ENCODE results near the gene RPL10.

- TF ChIP-seq CTCF (optimal IDR thresholded peaks at IDR 0.05 in 1 of 3, IDR thresholded peaks at IDR 0.05 in 1 of 3, conservative IDR thresholded peaks at IDR 0.05 in 1 of 3; ENCODE audit: extremely low read depth in 1 of 3, insufficient read depth in 2 of 3, low read length in 3 of 3) = no peak
- no peak for TF ChIP-seq EZH2 (IDR thresholded peaks at IDR 0.05; ENCODE audit: low read length)
These were observed 48.2 kb upstream of the RPL10 start for GRCh38 chrX:154349979-154350378.

Measured in keratinocyte (primary cell).